ENCODE results near the gene CCDC178.

- TF ChIP-seq L3MBTL2 (conservative IDR thresholded peaks at IDR 0.05): no peak
- TF ChIP-seq BHLHE40 (IDR thresholded peaks at IDR 0.05; ENCODE audit: borderline replicate concordance): no peak
- no peak for TF ChIP-seq ZNF384 (IDR thresholded peaks at IDR 0.05)
- no peak for TF ChIP-seq NFRKB (IDR thresholded peaks at IDR 0.05)
- TF ChIP-seq PKNOX1 (IDR thresholded peaks at IDR 0.05): no peak
- TF ChIP-seq SUZ12 (IDR thresholded peaks at IDR 0.05): no peak
- no peak for TF ChIP-seq SP1 (IDR thresholded peaks at IDR 0.05)
- TF ChIP-seq ARNT (IDR thresholded peaks at IDR 0.05): no peak
- TF ChIP-seq FOXA1 (IDR thresholded peaks at IDR 0.05): no peak
- TF ChIP-seq LEF1 (IDR thresholded peaks at IDR 0.05; ENCODE audit: borderline replicate concordance): no peak
Measured at GRCh38 chr18:33459612-33460011, 19.1 kb upstream of the CCDC178 start.

Measured in HEK293T (cell line).